Stimulated activated CD4-positive, alpha-beta T cell treated with anti-CD3 and anti-CD28 coated beads, Interleukin-1b, Interleukin-23, amount 100 ng/mL, for 24 hours (primary cell): ENCODE data around the gene GADL1.
A peak's percentile ranks its signal among the peaks of the same experiment; 100 is the strongest.

Source experiments
- DNase-seq, 4 experiments: peaks; one replicate each; pipeline ENCODE4 v3.0.0-alpha.2; 2020; ENCODE audit warnings: low read depth in 4 of 4, low spot score in 1 of 4

The GADL1 gene

DNA sequence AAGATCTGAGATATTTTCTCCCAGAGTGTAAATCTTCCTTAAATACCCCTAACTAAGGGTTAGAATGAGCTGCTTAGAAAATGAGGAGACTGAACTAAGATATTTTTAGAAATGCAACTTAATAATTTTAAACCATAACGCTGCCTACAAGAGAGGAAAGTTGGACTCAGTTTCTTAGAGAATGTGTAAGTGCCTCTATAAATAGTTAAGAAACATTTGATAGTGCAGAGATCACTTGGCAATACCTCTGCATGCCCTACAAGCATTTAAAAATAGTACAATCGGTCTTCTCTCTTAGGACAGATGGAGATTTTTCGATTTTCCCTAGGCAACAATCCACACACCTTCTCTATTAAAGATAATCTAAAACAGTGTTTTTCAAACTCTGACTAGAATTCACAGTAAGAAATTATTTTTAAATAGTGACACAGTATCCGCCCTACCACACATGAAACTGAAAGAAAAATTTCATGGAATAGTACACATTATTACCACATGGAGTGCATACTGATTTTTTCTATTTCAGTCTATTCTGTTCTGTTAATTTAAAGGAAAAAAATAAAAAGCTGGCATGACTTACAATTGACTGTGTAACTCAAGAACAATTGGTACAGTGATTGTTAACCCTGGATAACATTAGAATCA lies 83.2 kb downstream of the GADL1 start:
- DNase-seq, result no peak

- no peak for DNase-seq
Observed at GRCh38 chr3:30810625-30811024, 83.8 kb downstream of the GADL1 start.

- DNase-seq, result no peak
Observed at GRCh38 chr3:30805695-30806094, 88.8 kb downstream of the GADL1 start.

GRCh38 chr3:30804984-30805383 lies 89.5 kb downstream of the GADL1 start:
- no peak for DNase-seq

DNA sequence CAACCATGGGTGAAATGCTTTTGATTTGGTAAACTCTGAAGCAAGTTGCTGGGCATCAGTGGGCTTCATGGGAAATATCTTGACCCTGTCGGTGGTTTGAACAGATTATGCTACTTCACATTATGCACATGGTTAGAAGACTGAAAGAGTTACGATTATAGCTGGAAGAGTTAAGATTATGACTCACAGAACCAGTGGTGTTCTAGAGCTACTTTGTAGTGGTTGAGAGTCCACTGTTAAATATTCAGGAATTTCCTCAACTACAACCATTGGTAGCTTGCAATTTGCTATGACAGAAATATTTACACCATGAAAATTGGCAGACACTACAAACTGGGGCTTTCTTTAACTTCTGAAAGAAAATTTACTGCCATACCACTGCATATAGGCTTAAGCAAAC lies 99.3 kb downstream of the GADL1 start:
- DNase-seq, result no peak

- DNase-seq, result no peak
Observed at GRCh38 chr3:30793740-30794139, 100.7 kb downstream of the GADL1 start.

GRCh38 chr3:30790150-30790549 lies 104.3 kb downstream of the GADL1 start:
- DNase-seq, result no peak

GRCh38 chr3:30786365-30786764 lies 108.1 kb downstream of the GADL1 start:
- DNase-seq, result no peak

GRCh38 chr3:30779686-30780287 lies 114.7 kb downstream of the GADL1 start:
- DNase-seq, result no peak

DNA sequence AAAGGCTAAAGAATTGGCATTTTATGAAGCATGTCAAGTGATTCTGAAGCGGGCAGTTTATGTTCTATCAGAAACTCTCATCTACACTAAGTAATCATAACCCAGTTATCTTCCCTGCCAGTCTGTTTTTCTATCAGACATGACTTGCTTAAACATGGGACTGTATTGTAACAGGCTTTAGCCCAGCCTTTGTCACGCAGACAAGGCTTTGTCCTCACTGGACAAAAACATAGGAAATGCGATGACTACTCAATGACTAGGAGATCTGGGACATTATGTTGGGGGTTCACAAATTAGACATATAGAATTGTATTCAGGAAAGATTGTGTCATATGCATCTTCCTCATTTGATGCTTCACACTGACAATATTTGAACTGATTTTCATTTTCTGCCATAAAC lies 115.5 kb downstream of the GADL1 start:
- no peak for DNase-seq

GRCh38 chr3:30777426-30778113 lies 116.9 kb downstream of the GADL1 start:
- no peak for DNase-seq

- DNase-seq, result no peak
Observed at GRCh38 chr3:30776186-30776815, 118.2 kb downstream of the GADL1 start.

DNA sequence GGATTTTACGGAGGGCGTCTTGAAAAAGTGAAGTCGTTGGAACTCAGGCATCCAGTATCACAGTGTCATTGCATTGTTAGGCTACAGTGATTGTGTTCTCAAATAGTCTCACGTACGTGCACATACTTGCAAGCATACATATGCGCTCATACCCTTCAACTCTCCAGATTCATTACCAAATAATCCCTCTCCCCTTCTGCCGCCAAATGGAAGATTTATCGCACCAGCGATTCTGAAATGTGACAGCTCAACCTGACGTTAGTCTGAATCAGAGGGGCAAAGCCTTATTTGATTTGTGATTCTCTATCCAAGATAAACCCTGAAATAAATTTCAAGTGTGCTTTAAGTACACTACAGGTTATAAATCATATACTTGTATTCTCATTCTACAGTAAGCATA lies 119.4 kb downstream of the GADL1 start:
- DNase-seq, result no peak

- DNase-seq, result no peak
Observed at GRCh38 chr3:30774062-30774461, 120.4 kb downstream of the GADL1 start.

- DNase-seq, result no peak
Observed at GRCh38 chr3:30770387-30770786, 124.1 kb downstream of the GADL1 start.

GRCh38 chr3:30768703-30769550 lies 125.5 kb downstream of the GADL1 start:
- peak; percentile 44 to 66 (median 50) for DNase-seq

GRCh38 chr3:30768046-30768445 lies 126.4 kb downstream of the GADL1 start:
- no peak for DNase-seq

GRCh38 chr3:30766522-30766921 lies 127.9 kb downstream of the GADL1 start:
- no peak for DNase-seq

- DNase-seq, result no peak
Observed at GRCh38 chr3:30764891-30765290, 129.6 kb downstream of the GADL1 start.

GRCh38 chr3:30764281-30764680 lies 130.2 kb downstream of the GADL1 start:
- DNase-seq, result no peak

GRCh38 chr3:30761374-30761773 lies 133.1 kb downstream of the GADL1 start:
- no peak for DNase-seq
